GM18499 (cell line): ENCODE results near the gene FBXL20.
"Not testable (repeated sequence)": the region's sequence is repeated elsewhere in the genome, so short reads cannot be mapped to it uniquely, and the experiment has no call there.

Source experiments
- ATAC-seq: cut with Tn5 transposase; IDR thresholded peaks from one replicate; pipeline ENCODE4 v1.9.1; 2021; ENCODE audit warnings: moderate number of reproducible peaks; ENCODE audit not compliant: insufficient read depth, unreplicated experiment

The FBXL20 gene

GRCh38 chr17:39335704-39336223, 65.7 kb downstream of the FBXL20 start:
- no peak for ATAC-seq

GRCh38 chr17:39334008-39334744, 67.2 kb downstream of the FBXL20 start:
- ATAC-seq = not testable (repeated sequence)

DNA sequence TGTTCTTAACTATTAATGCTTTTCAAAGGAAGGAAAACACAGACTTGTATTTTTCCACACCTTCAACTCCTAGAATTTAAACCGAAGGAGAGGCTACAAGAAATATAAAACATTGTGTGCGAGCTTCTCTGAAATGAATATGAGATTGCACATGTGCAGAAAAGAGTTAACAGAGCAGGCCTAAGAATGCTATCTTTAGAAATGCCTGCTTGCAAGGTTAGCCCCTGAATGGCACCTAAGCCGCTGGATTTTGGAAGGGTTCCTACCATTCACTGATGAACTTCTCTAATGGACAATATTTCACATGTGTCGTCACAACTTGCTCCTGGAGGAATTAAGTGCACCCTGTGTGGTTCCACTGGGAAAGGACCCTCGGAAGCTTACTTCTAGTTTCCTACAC, 69.3 kb downstream of the FBXL20 start:
- no peak for ATAC-seq

DNA sequence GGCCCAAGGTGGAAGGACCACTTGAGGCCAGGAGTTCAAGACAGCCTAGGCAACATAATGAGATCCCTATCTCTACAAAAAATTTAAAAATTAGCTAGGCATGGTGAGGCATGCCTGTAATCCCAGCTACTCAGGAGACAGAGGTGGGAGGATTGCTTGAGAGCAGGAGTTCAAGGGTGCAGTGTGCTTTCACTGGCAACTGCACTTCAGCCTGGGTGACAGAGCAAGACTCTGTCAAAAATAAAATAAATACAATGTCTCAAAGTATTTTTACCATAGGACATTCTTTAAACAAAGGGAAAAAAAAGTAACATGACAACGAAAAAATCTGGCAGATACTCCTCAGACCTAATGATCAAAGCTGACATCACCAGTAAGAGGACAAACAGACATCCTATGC, 72.6 kb downstream of the FBXL20 start:
- no peak for ATAC-seq

- no peak for ATAC-seq
Measured at GRCh38 chr17:39327109-39327508, 74.3 kb downstream of the FBXL20 start.

- ATAC-seq = no peak
Measured at GRCh38 chr17:39325528-39326240, 75.7 kb downstream of the FBXL20 start.

DNA sequence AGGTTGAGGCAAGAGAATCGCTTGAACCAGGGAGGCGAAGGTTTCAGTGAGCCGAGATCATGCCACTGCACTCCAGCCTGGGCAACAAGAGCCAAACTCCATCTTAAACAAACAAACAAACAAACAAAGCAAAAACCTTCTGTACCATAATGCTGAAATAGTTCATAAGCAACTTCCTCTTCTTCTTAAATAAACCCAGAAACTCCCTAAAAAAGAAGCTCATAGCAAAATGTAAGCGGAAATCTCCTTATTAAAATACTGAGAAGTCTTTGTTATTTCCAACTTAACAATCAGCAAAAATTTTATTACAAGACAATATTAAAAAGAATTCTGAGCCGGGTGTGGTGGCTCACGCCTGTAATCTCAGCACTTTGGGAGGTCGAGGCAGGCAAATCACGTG, 82.8 kb downstream of the FBXL20 start:
- ATAC-seq = no peak

DNA sequence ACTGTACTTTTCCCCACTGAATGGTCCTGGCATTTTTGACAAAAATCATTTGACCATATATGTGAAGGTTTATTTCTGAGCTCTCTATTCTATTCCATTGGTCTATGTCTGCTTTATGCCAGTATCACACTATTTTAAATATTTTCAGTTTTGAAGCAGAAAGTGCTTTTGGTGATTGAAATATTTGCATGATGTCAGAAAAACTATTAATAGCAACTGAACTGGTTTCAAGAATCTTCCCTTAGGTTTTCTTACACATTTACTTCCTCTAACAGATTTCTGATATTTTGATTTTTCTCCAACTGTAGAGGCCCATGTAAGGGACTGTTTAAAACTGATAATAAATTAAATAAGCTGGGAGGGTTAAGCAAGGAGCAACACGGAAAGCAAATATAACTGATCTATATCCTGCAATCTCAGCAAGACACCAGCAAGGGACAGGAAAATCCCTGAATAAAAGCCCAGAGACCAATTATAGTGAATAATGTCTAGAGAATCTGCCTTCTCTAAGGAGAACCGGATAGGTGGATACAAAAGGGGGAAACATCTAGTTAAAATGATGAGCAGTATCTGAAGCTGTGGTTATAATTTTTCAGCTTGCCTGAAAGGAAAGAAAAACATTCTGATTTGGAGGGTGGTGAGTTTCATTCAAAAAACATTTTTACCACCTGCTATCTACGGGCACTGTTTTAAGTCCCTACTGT, 94.8 kb downstream of the FBXL20 start:
- no peak for ATAC-seq

DNA sequence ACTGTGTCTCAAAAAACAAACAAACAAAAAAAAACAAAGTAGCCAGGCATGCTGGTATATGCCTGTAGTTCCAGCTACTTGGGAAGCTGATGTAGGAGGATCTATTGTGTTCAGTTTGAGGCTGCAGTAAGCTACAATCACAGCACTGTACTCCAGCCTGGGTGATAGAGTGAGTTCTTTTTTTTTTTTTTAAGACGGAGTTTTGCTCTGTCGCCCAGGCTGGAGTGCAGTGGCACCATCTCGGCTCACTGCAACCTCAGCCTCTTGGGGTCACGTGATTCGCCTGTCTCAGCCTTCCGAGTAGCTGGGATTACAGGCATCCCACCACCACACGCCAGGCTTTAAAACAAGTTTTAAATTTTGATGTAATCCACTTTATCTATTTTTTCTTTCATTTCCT, 95.4 kb downstream of the FBXL20 start:
- ATAC-seq = no peak

DNA sequence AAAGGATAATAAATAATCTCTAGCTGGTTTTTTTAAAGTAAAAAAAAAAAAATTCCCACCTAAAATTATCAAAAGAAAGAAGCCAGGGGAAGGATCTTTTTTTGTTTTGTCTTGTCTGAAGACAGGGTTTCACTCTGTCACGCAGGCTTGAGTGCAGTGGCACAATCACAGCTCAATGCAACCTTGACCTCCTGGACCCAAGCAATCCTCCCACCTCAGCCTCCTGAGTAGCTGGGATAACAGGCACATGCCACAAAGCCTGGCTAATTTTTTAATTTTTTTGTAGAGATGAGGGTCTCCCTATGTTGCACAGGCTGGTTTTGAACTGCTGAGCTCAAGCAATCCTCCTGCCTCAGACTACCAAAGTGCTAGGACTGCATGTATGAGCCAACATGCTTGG, 97.2 kb downstream of the FBXL20 start:
- no peak for ATAC-seq

DNA sequence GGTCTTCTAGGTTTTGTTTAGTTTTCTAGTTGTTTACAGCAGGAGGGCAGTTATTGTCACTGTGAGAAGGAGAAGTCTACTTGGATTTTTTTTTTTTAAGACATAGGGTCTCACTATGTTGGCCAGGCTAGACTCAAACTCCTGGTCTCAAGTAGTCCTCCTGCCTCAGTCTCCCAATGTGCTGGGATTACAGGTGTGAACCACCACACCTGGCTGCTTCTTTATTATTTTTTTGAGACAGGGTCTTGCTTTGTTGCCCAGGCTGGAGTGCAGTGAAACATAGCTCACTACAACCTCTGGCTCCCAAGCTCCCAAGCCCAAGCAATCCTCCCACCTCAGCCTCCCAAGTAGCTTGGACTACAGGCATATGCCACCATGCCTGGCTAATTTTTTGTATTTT, 107.4 kb downstream of the FBXL20 start:
- ATAC-seq = no peak

DNA sequence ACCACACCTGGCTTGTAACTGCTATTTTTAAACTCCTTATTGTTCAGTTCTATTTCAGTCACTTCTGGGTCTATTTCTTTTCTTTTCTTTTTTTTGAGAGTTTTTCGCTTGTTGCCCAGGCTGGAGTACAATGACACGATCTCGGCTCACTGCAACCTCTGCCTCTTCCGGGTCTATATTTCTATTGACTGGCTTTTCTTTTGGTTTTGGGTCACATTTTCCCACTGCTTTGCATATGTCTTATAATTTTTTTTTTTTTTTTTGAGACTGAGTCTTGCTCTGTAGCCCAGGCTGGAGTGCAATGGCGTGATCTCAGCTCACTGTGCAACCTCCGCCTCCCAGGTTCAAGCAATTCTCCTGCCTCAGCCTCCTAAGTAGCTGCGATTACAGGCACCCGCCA, 108.9 kb downstream of the FBXL20 start:
- ATAC-seq = not testable (repeated sequence)

- ATAC-seq = not testable (repeated sequence)
Measured at GRCh38 chr17:39286513-39286912, 114.9 kb downstream of the FBXL20 start.

GRCh38 chr17:39284685-39285084, 116.7 kb downstream of the FBXL20 start:
- no peak for ATAC-seq

GRCh38 chr17:39283896-39284295, 117.5 kb downstream of the FBXL20 start:
- ATAC-seq = no peak

GRCh38 chr17:39283098-39283497, 118.3 kb downstream of the FBXL20 start:
- no peak for ATAC-seq

DNA sequence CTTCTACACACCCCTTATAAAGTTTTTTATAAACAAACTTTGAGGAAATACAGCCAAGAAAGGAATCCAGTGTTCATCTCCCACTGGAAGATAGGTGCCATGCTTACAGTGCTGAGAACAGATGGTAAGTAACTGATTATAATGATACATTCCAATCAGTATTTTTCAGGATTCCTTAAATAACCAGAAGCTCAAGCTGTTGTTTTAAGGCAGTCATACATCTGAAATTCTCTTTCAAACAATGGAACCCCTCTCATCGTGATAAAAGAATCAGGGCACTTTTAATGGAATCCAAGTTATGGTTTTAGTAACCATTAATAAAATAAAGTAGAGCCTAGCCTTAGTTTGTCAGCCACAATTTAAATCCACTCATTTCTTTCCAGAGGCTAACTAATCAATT, 119.6 kb downstream of the FBXL20 start:
- ATAC-seq = no peak

DNA sequence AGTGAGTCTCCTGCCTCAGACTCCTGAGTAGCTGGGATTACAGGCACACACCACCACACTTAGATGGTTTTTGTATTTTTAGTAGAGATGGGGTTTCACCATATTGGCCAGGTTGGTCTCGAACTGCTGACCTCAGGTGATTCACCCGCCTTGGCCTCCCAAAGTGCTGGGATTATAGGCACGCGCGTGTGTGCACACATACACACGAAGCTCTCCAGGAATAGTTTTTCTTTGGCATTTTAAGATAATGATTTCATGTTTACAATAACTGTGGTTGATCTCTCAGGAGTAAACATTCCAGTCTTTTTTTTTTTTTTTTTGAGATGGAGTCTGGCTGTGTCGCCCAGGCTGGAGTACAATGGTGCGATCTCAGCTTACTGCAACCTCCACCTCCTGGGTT, 123.2 kb downstream of the FBXL20 start:
- ATAC-seq = not testable (repeated sequence)

DNA sequence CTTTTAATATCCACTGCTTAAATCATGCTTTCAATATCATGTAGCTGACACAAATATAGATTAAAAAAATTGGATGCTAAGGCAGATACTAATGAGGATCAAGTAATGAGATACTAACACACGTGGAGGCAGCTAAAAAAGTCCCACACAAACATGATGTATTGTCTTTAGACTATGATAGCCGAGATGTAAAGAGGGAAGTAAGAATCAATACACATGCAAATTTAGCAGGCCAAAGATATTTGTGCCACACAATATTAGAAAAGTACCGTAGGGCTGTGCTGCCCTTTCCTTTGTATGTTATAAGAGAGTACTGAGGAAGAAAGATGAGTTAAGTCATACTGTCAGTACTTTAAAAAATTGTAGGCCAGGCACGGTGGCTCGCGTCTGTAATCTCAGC, 124.3 kb downstream of the FBXL20 start:
- ATAC-seq = no peak

DNA sequence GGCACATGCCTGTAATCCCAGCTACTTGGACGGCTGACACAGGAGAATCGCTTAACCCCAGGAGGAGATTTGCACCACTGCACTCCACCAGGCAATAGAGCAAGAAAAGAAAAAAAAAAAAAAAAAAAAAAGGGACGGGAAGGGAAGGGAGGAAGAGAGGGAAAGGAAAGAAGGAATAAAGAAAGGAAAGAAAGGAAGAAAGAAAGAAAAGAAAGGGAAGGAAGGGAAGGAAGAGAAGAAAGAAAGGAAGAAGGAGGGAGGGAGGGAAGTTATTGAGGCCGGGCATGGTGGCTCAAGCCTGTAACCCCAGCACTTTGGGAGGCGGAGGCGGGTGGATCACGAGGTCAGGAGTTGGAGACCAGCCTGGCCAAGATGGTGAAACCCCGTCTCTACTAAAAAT, 125.3 kb downstream of the FBXL20 start:
- no peak for ATAC-seq

DNA sequence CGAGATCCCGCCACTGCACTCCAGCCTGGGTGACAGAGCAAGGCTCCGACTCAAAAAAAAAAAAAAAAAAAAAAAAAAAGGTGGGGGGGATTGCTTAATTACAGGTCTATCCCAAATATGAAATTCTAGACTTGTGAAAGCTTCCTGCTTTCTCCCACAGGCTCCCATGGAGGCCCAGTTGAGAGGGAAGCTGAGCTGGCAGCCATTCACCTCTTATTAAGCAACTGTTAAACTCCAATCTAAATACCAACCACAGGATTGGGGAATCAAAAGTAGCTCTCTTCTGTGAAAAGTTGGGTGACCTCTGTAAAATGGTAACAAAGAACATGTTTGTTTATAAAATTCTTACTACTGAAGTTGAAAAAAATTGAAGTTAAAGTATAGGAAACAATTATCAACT, 129.9 kb downstream of the FBXL20 start:
- no peak for ATAC-seq
